HUES6 (cell line): ENCODE results near the gene NTRK3.
A peak's percentile ranks its signal among the peaks of the same experiment; 100 is the strongest.

Source experiments
- H3K27ac ChIP-seq: 2 replicates; pipeline ENCODE4 v1.7.0; 2013; ENCODE audit warnings: low read depth, mild to moderate bottlenecking, low read length, inconsistent platforms
- H3K27me3 ChIP-seq: 2 replicates; pipeline ENCODE4 v1.6.1; 2013; ENCODE audit warnings: low read length; ENCODE audit not compliant: control insufficient read depth, insufficient read depth
- H3K36me3 ChIP-seq: 2 replicates; pipeline ENCODE4 v1.6.1; 2013; ENCODE audit warnings: low read length; ENCODE audit not compliant: control insufficient read depth, insufficient read depth
- H3K4me1 ChIP-seq: 2 replicates; pipeline ENCODE4 v1.6.1; 2013; ENCODE audit warnings: low read length; ENCODE audit not compliant: control insufficient read depth, insufficient read depth
- H3K4me3 ChIP-seq: 2 replicates; pipeline ENCODE4 v1.5.1; 2013; ENCODE audit warnings: low read depth, low read length
- H3K9ac ChIP-seq: one replicate; pipeline ENCODE4 v1.6.1; 2013; ENCODE audit warnings: mild to moderate bottlenecking, low read length
- H3K9me3 ChIP-seq: 2 replicates; pipeline ENCODE4 v1.6.1; 2013; ENCODE audit warnings: low read depth, low read length; ENCODE audit not compliant: control insufficient read depth, insufficient read depth

The NTRK3 gene

GRCh38 chr15:88276821-88277410 is 20.4 kb upstream of the NTRK3 start:
- H3K4me3 ChIP-seq: no peak overlapping the region
- H3K36me3 ChIP-seq: no peaks in the 10 kb centered on the region
- no peak overlapping the region for H3K27ac ChIP-seq
- no peak overlapping the region for H3K9ac ChIP-seq
- H3K9me3 ChIP-seq: no peaks in the 10 kb centered on the region
- H3K4me1 ChIP-seq: no peaks in the 10 kb centered on the region
- H3K27me3 ChIP-seq: peaks cover 62% of the 10 kb centered on the region

- no peaks in the 10 kb centered on the region for H3K36me3 ChIP-seq
- H3K4me1 ChIP-seq: no peaks in the 10 kb centered on the region
- no peaks in the 10 kb centered on the region for H3K9me3 ChIP-seq
- H3K4me3 ChIP-seq: no peak overlapping the region
- peaks cover 62% of the 10 kb centered on the region for H3K27me3 ChIP-seq
- H3K9ac ChIP-seq: no peak overlapping the region
- H3K27ac ChIP-seq: no peak overlapping the region
These were observed 19.3 kb upstream of the NTRK3 start for GRCh38 chr15:88275804-88276203.

GRCh38 chr15:88274553-88275460 is 18.3 kb upstream of the NTRK3 start:
- H3K36me3 ChIP-seq: no peaks in the 10 kb centered on the region
- H3K4me3 ChIP-seq: no peak overlapping the region
- H3K9ac ChIP-seq: no peak overlapping the region
- no peaks in the 10 kb centered on the region for H3K9me3 ChIP-seq
- H3K27ac ChIP-seq: no peak overlapping the region
- H3K27me3 ChIP-seq: peaks cover 62% of the 10 kb centered on the region
- H3K4me1 ChIP-seq: no peaks in the 10 kb centered on the region

- no peak overlapping the region for H3K9ac ChIP-seq
- H3K4me3 ChIP-seq: no peak overlapping the region
- no peaks in the 10 kb centered on the region for H3K36me3 ChIP-seq
- peaks cover 64% of the 10 kb centered on the region for H3K27me3 ChIP-seq
- no peaks in the 10 kb centered on the region for H3K9me3 ChIP-seq
- no peak overlapping the region for H3K27ac ChIP-seq
- no peaks in the 10 kb centered on the region for H3K4me1 ChIP-seq
These were observed 15.9 kb upstream of the NTRK3 start for GRCh38 chr15:88272421-88272820.

- H3K4me3 ChIP-seq: no peak overlapping the region
- no peak overlapping the region for H3K9ac ChIP-seq
- H3K27ac ChIP-seq: no peak overlapping the region
- peaks cover 72% of the 10 kb centered on the region for H3K27me3 ChIP-seq
- no peaks in the 10 kb centered on the region for H3K9me3 ChIP-seq
- H3K36me3 ChIP-seq: no peaks in the 10 kb centered on the region
- no peaks in the 10 kb centered on the region for H3K4me1 ChIP-seq
These were observed 13.0 kb upstream of the NTRK3 start for GRCh38 chr15:88269356-88270062.

- H3K4me1 ChIP-seq: no peaks in the 10 kb centered on the region
These were observed 11.2 kb upstream of the NTRK3 start for GRCh38 chr15:88267720-88268119.

GRCh38 chr15:88266170-88266569 is 9.6 kb upstream of the NTRK3 start:
- H3K27ac ChIP-seq: no peak overlapping the region
- peaks cover 77% of the 10 kb centered on the region for H3K27me3 ChIP-seq
- no peaks in the 10 kb centered on the region for H3K9me3 ChIP-seq
- no peaks in the 10 kb centered on the region for H3K36me3 ChIP-seq
- peaks cover 10% of the 10 kb centered on the region; the same call in 1 of the 2 replicates for H3K4me1 ChIP-seq
- no peak overlapping the region for H3K9ac ChIP-seq
- no peak overlapping the region for H3K4me3 ChIP-seq

More at GRCh38 chr15:88267720-88268119, 11.2 kb upstream of the NTRK3 start:
- Histone ChIP-seq H3K27ac (no peak overlapping the region), H3K27me3 (peaks cover 80% of the 10 kb centered on the region), H3K36me3 (no peaks in the 10 kb centered on the region), H3K9ac (no peak overlapping the region), H3K9me3 (no peaks in the 10 kb centered on the region), H3K4me3 (no peak overlapping the region)

GRCh38 chr15:88264622-88265021 is 8.1 kb upstream of the NTRK3 start:
- H3K27ac ChIP-seq: no peak overlapping the region
- no peak overlapping the region for H3K4me3 ChIP-seq
- H3K27me3 ChIP-seq: peaks cover 76% of the 10 kb centered on the region
- H3K9ac ChIP-seq: no peak overlapping the region
- H3K36me3 ChIP-seq: no peaks in the 10 kb centered on the region
- peaks cover 10% of the 10 kb centered on the region; the same call in 1 of the 2 replicates for H3K4me1 ChIP-seq
- no peaks in the 10 kb centered on the region for H3K9me3 ChIP-seq

- Histone ChIP-seq H3K27ac (no peak overlapping the region), H3K9me3 (no peaks in the 10 kb centered on the region), H3K4me3 (no peak overlapping the region), H3K9ac (no peak overlapping the region), H3K4me1 (peaks cover 10% of the 10 kb centered on the region; the same call in 1 of the 2 replicates), H3K36me3 (no peaks in the 10 kb centered on the region), H3K27me3 (peaks cover 82% of the 10 kb centered on the region)
These were observed 5.5 kb upstream of the NTRK3 start for GRCh38 chr15:88262064-88262463.

GRCh38 chr15:88258093-88258641 is 1.6 kb upstream of the NTRK3 start:
- Histone ChIP-seq H3K27ac (no peak overlapping the region), H3K9ac (peak overlapping the region; percentile 54), H3K36me3 (no peaks in the 10 kb centered on the region), H3K4me1 (peaks cover 20% of the 10 kb centered on the region), H3K27me3 (peaks cover 88% of the 10 kb centered on the region), H3K4me3 (peak overlapping the region; percentile 65), H3K9me3 (no peaks in the 10 kb centered on the region)
